Keratinocyte (primary cell): ENCODE data around the gene USP54.

Experiments used
- CTCF ChIP-seq, 3 experiments: IDR thresholded peaks in 1 of 3; conservative IDR thresholded peaks in 1 of 3; optimal IDR thresholded peaks in 1 of 3; 2 replicates in 2 of 3; 3 replicates in 1 of 3; pipeline versions ENCODE3 to v1.5.1; 2011; ENCODE audit warnings: low read length in 3 of 3, mild to moderate bottlenecking in 3 of 3, moderate library complexity in 2 of 3, control low read depth in 1 of 3, inconsistent platforms in 1 of 3; ENCODE audit not compliant: insufficient read depth in 2 of 3; ENCODE audit errors: extremely low read depth in 1 of 3
- EZH2 ChIP-seq: IDR thresholded peaks from one replicate; pipeline ENCODE4 v1.6.1; 2012; ENCODE audit warnings: inconsistent platforms, mild to moderate bottlenecking, low read length, moderate library complexity

GRCh38 chr10:73460897-73461296, 130.2 kb downstream of the USP54 start:
- no peak for TF ChIP-seq CTCF (optimal IDR thresholded peaks at IDR 0.05 in 1 of 3, IDR thresholded peaks at IDR 0.05 in 1 of 3, conservative IDR thresholded peaks at IDR 0.05 in 1 of 3; ENCODE audit: extremely low read depth in 1 of 3, insufficient read depth in 2 of 3, low read length in 3 of 3)
- TF ChIP-seq EZH2, result no peak
